ENCODE measurements around the gene GRIN2C.

The GRIN2C gene

GRCh38 chr17:74799097-74799496, 60.6 kb downstream of the GRIN2C start:
- DNase-seq (ENCODE audit: low spot score), result no peak

GRCh38 chr17:74798239-74798707, 61.4 kb downstream of the GRIN2C start:
- DNase-seq (ENCODE audit: low spot score), result no peak

GRCh38 chr17:74797824-74798223, 61.9 kb downstream of the GRIN2C start:
- no peak for DNase-seq (ENCODE audit: low spot score)

- DNase-seq (ENCODE audit: low spot score), result no peak
Measured at GRCh38 chr17:74796866-74797265, 62.8 kb downstream of the GRIN2C start.

GRCh38 chr17:74796211-74796610, 63.5 kb downstream of the GRIN2C start:
- DNase-seq (ENCODE audit: low spot score), result no peak

GRCh38 chr17:74795327-74796020, 64.2 kb downstream of the GRIN2C start:
- no peak for DNase-seq (ENCODE audit: low spot score)

- no peak for DNase-seq (ENCODE audit: low spot score)
Measured at GRCh38 chr17:74792586-74793105, 67.0 kb downstream of the GRIN2C start.

Data from CD4-positive, alpha-beta T cell treated with Interleukin-15 for 4 hours (primary cell).